ENCODE data around the gene AAK1.

AAK1 gene

GRCh38 chr2:69589973-69590652 is 53.4 kb downstream of the AAK1 start:
- Histone ChIP-seq H3K9me3 (ENCODE audit: insufficient read depth, low read length) (no peaks in the 10 kb centered on the region), H3K4me3 (ENCODE audit: insufficient read length, low read depth) (no peak overlapping the region), H3K27me3 (ENCODE audit: insufficient read depth, insufficient read length) (no peaks in the 10 kb centered on the region), H3K4me1 (ENCODE audit: insufficient read depth, insufficient read length) (no peaks in the 10 kb centered on the region), H3K36me3 (ENCODE audit: insufficient read depth, insufficient read length, low read length) (no peaks in the 10 kb centered on the region), H3K9ac (ENCODE audit: insufficient read length, low read depth) (no peak overlapping the region)
- no peak for DNase-seq (ENCODE audit: low read depth, low spot score)
- TF ChIP-seq ZNF274 (IDR thresholded peaks at IDR 0.05; ENCODE audit: low read depth, low read length) (no peak), YY1 (IDR thresholded peaks at IDR 0.05; ENCODE audit: insufficient read depth, insufficient read length) (no peak), SUZ12 (IDR thresholded peaks at IDR 0.05; ENCODE audit: extremely low read depth, insufficient read depth, insufficient read length) (no peak)

GRCh38 chr2:69588945-69589344 is 54.6 kb downstream of the AAK1 start:
- no peaks in the 10 kb centered on the region for H3K27me3 ChIP-seq (ENCODE audit: insufficient read depth, insufficient read length)
- no peaks in the 10 kb centered on the region for H3K4me1 ChIP-seq (ENCODE audit: insufficient read depth, insufficient read length)
- no peaks in the 10 kb centered on the region for H3K9me3 ChIP-seq (ENCODE audit: insufficient read depth, low read length)
- no peaks in the 10 kb centered on the region for H3K36me3 ChIP-seq (ENCODE audit: insufficient read depth, insufficient read length, low read length)
- no peak for DNase-seq (ENCODE audit: low read depth, low spot score)
- TF ChIP-seq SUZ12 (IDR thresholded peaks at IDR 0.05; ENCODE audit: extremely low read depth, insufficient read depth, insufficient read length) (no peak), YY1 (IDR thresholded peaks at IDR 0.05; ENCODE audit: insufficient read depth, insufficient read length) (no peak), ZNF274 (IDR thresholded peaks at IDR 0.05; ENCODE audit: low read depth, low read length) (no peak)
- H3K4me3 ChIP-seq (ENCODE audit: insufficient read length, low read depth), result no peak overlapping the region
- H3K9ac ChIP-seq (ENCODE audit: insufficient read length, low read depth), result no peak overlapping the region

- TF ChIP-seq YY1 (IDR thresholded peaks at IDR 0.05; ENCODE audit: insufficient read depth, insufficient read length), result no peak
- no peak for TF ChIP-seq SUZ12 (IDR thresholded peaks at IDR 0.05; ENCODE audit: extremely low read depth, insufficient read depth, insufficient read length)
- TF ChIP-seq ZNF274 (IDR thresholded peaks at IDR 0.05; ENCODE audit: low read depth, low read length), result no peak
- no peaks in the 10 kb centered on the region for H3K9me3 ChIP-seq (ENCODE audit: insufficient read depth, low read length)
Measured at GRCh38 chr2:69588403-69588802, 55.1 kb downstream of the AAK1 start.

GRCh38 chr2:69585855-69586555 is 57.5 kb downstream of the AAK1 start:
- no peak for DNase-seq (ENCODE audit: low read depth, low spot score)
- no peaks in the 10 kb centered on the region for H3K4me1 ChIP-seq (ENCODE audit: insufficient read depth, insufficient read length)
- TF ChIP-seq YY1 (IDR thresholded peaks at IDR 0.05; ENCODE audit: insufficient read depth, insufficient read length) (no peak), ZNF274 (IDR thresholded peaks at IDR 0.05; ENCODE audit: low read depth, low read length) (no peak), SUZ12 (IDR thresholded peaks at IDR 0.05; ENCODE audit: extremely low read depth, insufficient read depth, insufficient read length) (no peak)
- no peak overlapping the region for H3K4me3 ChIP-seq (ENCODE audit: insufficient read length, low read depth)
- H3K27me3 ChIP-seq (ENCODE audit: insufficient read depth, insufficient read length), result no peaks in the 10 kb centered on the region
- no peak overlapping the region for H3K9ac ChIP-seq (ENCODE audit: insufficient read length, low read depth)
- H3K9me3 ChIP-seq (ENCODE audit: insufficient read depth, low read length), result no peaks in the 10 kb centered on the region
- H3K36me3 ChIP-seq (ENCODE audit: insufficient read depth, insufficient read length, low read length), result no peaks in the 10 kb centered on the region

More at GRCh38 chr2:69588403-69588802, 55.1 kb downstream of the AAK1 start:
- H3K36me3 ChIP-seq (ENCODE audit: insufficient read depth, insufficient read length, low read length), result no peaks in the 10 kb centered on the region
- no peaks in the 10 kb centered on the region for H3K27me3 ChIP-seq (ENCODE audit: insufficient read depth, insufficient read length)
- DNase-seq (ENCODE audit: low read depth, low spot score), result no peak
- no peaks in the 10 kb centered on the region for H3K4me1 ChIP-seq (ENCODE audit: insufficient read depth, insufficient read length)
- no peak overlapping the region for H3K4me3 ChIP-seq (ENCODE audit: insufficient read length, low read depth)
- no peak overlapping the region for H3K9ac ChIP-seq (ENCODE audit: insufficient read length, low read depth)

GRCh38 chr2:69584127-69584889 is 59.2 kb downstream of the AAK1 start:
- Histone ChIP-seq H3K4me1 (ENCODE audit: insufficient read depth, insufficient read length) (no peaks in the 10 kb centered on the region), H3K9me3 (ENCODE audit: insufficient read depth, low read length) (no peaks in the 10 kb centered on the region), H3K36me3 (ENCODE audit: insufficient read depth, insufficient read length, low read length) (no peaks in the 10 kb centered on the region), H3K27me3 (ENCODE audit: insufficient read depth, insufficient read length) (no peaks in the 10 kb centered on the region), H3K4me3 (ENCODE audit: insufficient read length, low read depth) (no peak overlapping the region), H3K9ac (ENCODE audit: insufficient read length, low read depth) (no peak overlapping the region)
- DNase-seq (ENCODE audit: low read depth, low spot score), result no peak
- TF ChIP-seq SUZ12 (IDR thresholded peaks at IDR 0.05; ENCODE audit: extremely low read depth, insufficient read depth, insufficient read length) (no peak), YY1 (IDR thresholded peaks at IDR 0.05; ENCODE audit: insufficient read depth, insufficient read length) (no peak), ZNF274 (IDR thresholded peaks at IDR 0.05; ENCODE audit: low read depth, low read length) (no peak)

- Histone ChIP-seq H3K27me3 (ENCODE audit: insufficient read depth, insufficient read length) (no peaks in the 10 kb centered on the region), H3K9me3 (ENCODE audit: insufficient read depth, low read length) (no peaks in the 10 kb centered on the region), H3K4me1 (ENCODE audit: insufficient read depth, insufficient read length) (no peaks in the 10 kb centered on the region), H3K4me3 (ENCODE audit: insufficient read length, low read depth) (no peak overlapping the region), H3K9ac (ENCODE audit: insufficient read length, low read depth) (no peak overlapping the region), H3K36me3 (ENCODE audit: insufficient read depth, insufficient read length, low read length) (no peaks in the 10 kb centered on the region)
- DNase-seq (ENCODE audit: low read depth, low spot score), result no peak
- TF ChIP-seq ZNF274 (IDR thresholded peaks at IDR 0.05; ENCODE audit: low read depth, low read length), result no peak
- TF ChIP-seq YY1 (IDR thresholded peaks at IDR 0.05; ENCODE audit: insufficient read depth, insufficient read length), result no peak
- TF ChIP-seq SUZ12 (IDR thresholded peaks at IDR 0.05; ENCODE audit: extremely low read depth, insufficient read depth, insufficient read length), result no peak
Measured at GRCh38 chr2:69583321-69583833, 60.2 kb downstream of the AAK1 start.

Data from NT2/D1 (cell line).